ENCODE measurements around the gene HACD1. TPM values are rescaled to one million over a fixed set of nuclear protein-coding genes. Genes with fewer than 3 reads are reported as not detected.

HACD1 gene, protein sequence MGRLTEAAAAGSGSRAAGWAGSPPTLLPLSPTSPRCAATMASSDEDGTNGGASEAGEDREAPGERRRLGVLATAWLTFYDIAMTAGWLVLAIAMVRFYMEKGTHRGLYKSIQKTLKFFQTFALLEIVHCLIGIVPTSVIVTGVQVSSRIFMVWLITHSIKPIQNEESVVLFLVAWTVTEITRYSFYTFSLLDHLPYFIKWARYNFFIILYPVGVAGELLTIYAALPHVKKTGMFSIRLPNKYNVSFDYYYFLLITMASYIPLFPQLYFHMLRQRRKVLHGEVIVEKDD
- total RNA-seq: 1 to 10 TPM; 3.3 to 4.1 TPM

DNA sequence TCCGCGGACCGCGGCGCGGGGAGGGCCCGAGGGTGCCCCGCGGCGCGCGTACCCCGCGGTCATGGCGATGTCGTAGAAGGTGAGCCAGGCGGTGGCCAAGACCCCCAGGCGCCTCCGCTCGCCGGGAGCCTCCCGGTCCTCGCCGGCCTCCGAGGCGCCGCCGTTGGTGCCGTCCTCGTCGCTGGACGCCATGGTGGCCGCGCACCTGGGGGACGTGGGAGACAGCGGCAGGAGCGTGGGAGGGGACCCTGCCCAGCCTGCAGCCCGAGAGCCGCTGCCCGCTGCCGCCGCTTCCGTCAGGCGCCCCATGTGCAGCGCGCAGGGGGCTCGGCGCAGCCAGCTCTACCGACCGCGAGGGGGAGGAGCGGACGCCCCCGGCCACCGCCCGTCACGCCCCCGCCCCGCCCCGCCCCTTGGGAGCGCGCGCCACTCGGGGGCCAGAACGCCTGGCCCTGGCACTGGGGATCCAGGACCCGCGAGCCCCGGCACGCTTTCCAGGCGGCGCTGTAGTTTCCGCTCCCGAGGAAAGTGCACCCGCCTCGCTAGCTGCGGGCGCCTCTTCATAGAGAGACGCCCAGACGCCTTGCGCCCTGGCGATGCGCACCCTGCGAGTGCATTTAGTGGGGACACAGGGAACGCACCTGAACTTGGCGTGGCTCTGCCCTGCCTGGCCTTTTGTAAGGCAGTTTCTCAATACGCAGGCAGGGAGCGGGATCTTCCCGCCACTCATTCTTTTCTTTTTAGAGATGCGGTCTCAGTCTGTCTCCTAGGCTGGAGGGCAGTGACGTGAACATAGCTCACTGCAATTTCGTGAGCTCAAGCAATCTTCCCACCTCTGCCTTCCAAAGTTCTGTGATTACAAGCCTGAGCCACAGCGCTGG is at the start of gene HACD1:
Gene HACD1 (minus strand): TSS at position 344 of the 881 bp plus-strand sequence. CDS start 35 bp downstream, at position 309.
- Mint-ChIP-seq H3K9me3 (no peaks in the 10 kb centered on the region), H3K27ac (peak within 1 kb of the TSS; percentile 45), H3K27me3 (peaks cover 17% of the 10 kb centered on the region), H3K36me3 (no peaks in the 10 kb centered on the region), H3K4me3 (peak within 1 kb of the TSS; percentile 83), H3K4me1 (ENCODE audit: low read depth) (peaks cover 4% of the 10 kb centered on the region)
- POLR2A ChIA-PET: interaction anchor here (0.5 to 1.5 kb wide), 7 partner anchors 26 to 829 kb away, joined by 3 to 6 read pairs (median 3); partner anchors contain the start of genes ST8SIA6 and STAM
- intact Hi-C loops (cut with micrococcal nuclease): loop anchor here (1.0 to 2.0 kb wide), 3 partner anchors 27 to 68 kb away; partner anchors contain the start of gene STAM
- CTCF ChIA-PET: interaction anchor here (0.6 to 1.6 kb wide), 9 partner anchors 8 to 164 kb away, joined by 3 to 8 read pairs (median 3); partner anchors contain the start of gene STAM
- peak; percentile 71 for DNase-seq

- ChIA-PET POLR2A (no interaction called here), CTCF (no interaction called here)
- Mint-ChIP-seq H3K4me3 (no peak overlapping the region), H3K4me1 (ENCODE audit: low read depth) (peaks cover 60% of the 10 kb centered on the region), H3K9me3 (no peaks in the 10 kb centered on the region), H3K36me3 (peaks cover 23% of the 10 kb centered on the region), H3K27ac (no peak overlapping the region), H3K27me3 (no peaks in the 10 kb centered on the region)
- no peak for DNase-seq
- intact Hi-C loops (cut with micrococcal nuclease): no loop called here
These were observed 48.6 kb upstream of the HACD1 start for GRCh38 chr10:17665747-17666146.

DNA sequence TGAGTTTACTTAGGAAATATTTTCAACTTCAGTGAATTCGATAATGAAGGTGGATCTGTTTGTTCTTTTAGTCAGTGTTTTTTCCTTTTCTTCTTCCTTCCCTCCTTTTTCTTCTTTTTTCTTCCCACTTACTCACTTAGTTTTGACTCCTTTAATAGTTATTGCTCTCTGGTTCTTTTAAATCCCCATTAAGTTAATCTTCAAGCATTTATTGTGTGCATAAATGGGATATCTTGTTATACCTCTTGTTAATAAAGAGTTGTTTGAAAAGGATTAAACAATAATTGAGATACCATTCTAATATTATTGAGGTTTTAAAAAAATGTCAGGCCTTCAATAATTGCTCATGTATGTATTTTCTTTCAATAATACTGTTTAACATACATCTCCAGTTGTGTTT is 46.3 kb upstream of the HACD1 start:
- Mint-ChIP-seq H3K4me3 (no peak overlapping the region), H3K9me3 (no peaks in the 10 kb centered on the region), H3K36me3 (peaks cover 24% of the 10 kb centered on the region), H3K27me3 (no peaks in the 10 kb centered on the region), H3K4me1 (ENCODE audit: low read depth) (peaks cover 53% of the 10 kb centered on the region), H3K27ac (no peak overlapping the region)
- intact Hi-C loops (cut with micrococcal nuclease): no loop called here
- no peak for DNase-seq
- POLR2A ChIA-PET: interaction anchor here (1.2 kb wide), 1 partner anchor 20 kb away, joined by 4 read pairs; the partner anchor contains the start of gene STAM
- CTCF ChIA-PET: no interaction called here

- H3K27ac Mint-ChIP-seq: no peak overlapping the region
- H3K4me3 Mint-ChIP-seq: no peak overlapping the region
- CTCF ChIA-PET: interaction anchor here (0.5 to 1.2 kb wide), 2 partner anchors 14 to 76 kb away, joined by 3 read pairs; no protein-coding TSS in a partner anchor
- H3K27me3 Mint-ChIP-seq: no peaks in the 10 kb centered on the region
- peaks cover 52% of the 10 kb centered on the region for H3K4me1 Mint-ChIP-seq (ENCODE audit: low read depth)
- intact Hi-C loops (cut with micrococcal nuclease): no loop called here
- H3K36me3 Mint-ChIP-seq: peaks cover 26% of the 10 kb centered on the region
- H3K9me3 Mint-ChIP-seq: no peaks in the 10 kb centered on the region
- no peak for DNase-seq
- POLR2A ChIA-PET: interaction anchor here (0.6 to 1.2 kb wide), 4 partner anchors 9 to 236 kb away, joined by 3 to 4 read pairs (median 3); partner anchors contain the start of gene STAM
These were observed 45.3 kb upstream of the HACD1 start for GRCh38 chr10:17662193-17663138.

GRCh38 chr10:17661510-17661909 is 44.3 kb upstream of the HACD1 start:
- intact Hi-C loops (cut with micrococcal nuclease): no loop called here
- Mint-ChIP-seq H3K4me3 (no peak overlapping the region), H3K27ac (no peak overlapping the region), H3K36me3 (peaks cover 23% of the 10 kb centered on the region), H3K4me1 (ENCODE audit: low read depth) (peaks cover 58% of the 10 kb centered on the region), H3K9me3 (no peaks in the 10 kb centered on the region), H3K27me3 (no peaks in the 10 kb centered on the region)
- ChIA-PET CTCF (interaction anchor here (1.2 kb wide), 1 partner anchor 13 kb away, joined by 3 read pairs; no protein-coding TSS in a partner anchor), POLR2A (no interaction called here)
- no peak for DNase-seq

GRCh38 chr10:17660921-17661320 is 43.7 kb upstream of the HACD1 start:
- POLR2A ChIA-PET: no interaction called here
- intact Hi-C loops (cut with micrococcal nuclease): no loop called here
- DNase-seq: no peak
- peaks cover 25% of the 10 kb centered on the region for H3K36me3 Mint-ChIP-seq
- H3K4me3 Mint-ChIP-seq: no peak overlapping the region
- H3K4me1 Mint-ChIP-seq (ENCODE audit: low read depth): peaks cover 60% of the 10 kb centered on the region
- CTCF ChIA-PET: no interaction called here
- H3K27ac Mint-ChIP-seq: no peak overlapping the region
- H3K27me3 Mint-ChIP-seq: no peaks in the 10 kb centered on the region
- no peaks in the 10 kb centered on the region for H3K9me3 Mint-ChIP-seq

- Mint-ChIP-seq H3K4me3 (no peak overlapping the region), H3K27me3 (no peaks in the 10 kb centered on the region), H3K4me1 (ENCODE audit: low read depth) (peaks cover 72% of the 10 kb centered on the region), H3K27ac (no peak overlapping the region), H3K36me3 (peaks cover 28% of the 10 kb centered on the region), H3K9me3 (no peaks in the 10 kb centered on the region)
- POLR2A ChIA-PET: no interaction called here
- DNase-seq: no peak
- CTCF ChIA-PET: no interaction called here
- intact Hi-C loops (cut with micrococcal nuclease): no loop called here
These were observed 42.2 kb upstream of the HACD1 start for GRCh38 chr10:17659365-17659764.

GRCh38 chr10:17657103-17657500 is 39.9 kb upstream of the HACD1 start:
- H3K4me3 Mint-ChIP-seq: peak overlapping the region; percentile 2

GRCh38 chr10:17655567-17656146 is 38.5 kb upstream of the HACD1 start:
- peaks cover 11% of the 10 kb centered on the region for H3K9me3 Mint-ChIP-seq
- peak overlapping the region; percentile 53 for H3K27ac Mint-ChIP-seq
- peaks cover 72% of the 10 kb centered on the region for H3K4me1 Mint-ChIP-seq (ENCODE audit: low read depth)
- H3K4me3 Mint-ChIP-seq: peak overlapping the region; percentile 21
- CTCF ChIA-PET: interaction anchor here (1.5 kb wide), 1 partner anchor 8 kb away, joined by 3 read pairs; no protein-coding TSS in a partner anchor
- no peaks in the 10 kb centered on the region for H3K27me3 Mint-ChIP-seq
- peaks cover 37% of the 10 kb centered on the region for H3K36me3 Mint-ChIP-seq
- intact Hi-C loops (cut with micrococcal nuclease): no loop called here
- POLR2A ChIA-PET: no interaction called here
- DNase-seq: no peak

More at GRCh38 chr10:17657103-17657500, 39.9 kb upstream of the HACD1 start:
- DNase-seq: no peak
- CTCF ChIA-PET: interaction anchor here (1.5 kb wide), 1 partner anchor 9 kb away, joined by 3 read pairs; no protein-coding TSS in a partner anchor
- peaks cover 39% of the 10 kb centered on the region for H3K36me3 Mint-ChIP-seq
- H3K27ac Mint-ChIP-seq: peak overlapping the region; percentile 26
- peaks cover 74% of the 10 kb centered on the region for H3K4me1 Mint-ChIP-seq (ENCODE audit: low read depth)
- H3K9me3 Mint-ChIP-seq: peaks cover 11% of the 10 kb centered on the region
- POLR2A ChIA-PET: interaction anchor here (1.1 kb wide), 1 partner anchor 13 kb away, joined by 4 read pairs; no protein-coding TSS in a partner anchor
- H3K27me3 Mint-ChIP-seq: no peaks in the 10 kb centered on the region
- intact Hi-C loops (cut with micrococcal nuclease): no loop called here

GRCh38 chr10:17655009-17655408 is 37.8 kb upstream of the HACD1 start:
- Mint-ChIP-seq H3K27me3 (no peaks in the 10 kb centered on the region), H3K4me1 (ENCODE audit: low read depth) (peaks cover 76% of the 10 kb centered on the region), H3K4me3 (no peak overlapping the region), H3K9me3 (peaks cover 11% of the 10 kb centered on the region), H3K27ac (no peak overlapping the region), H3K36me3 (peaks cover 43% of the 10 kb centered on the region)
- DNase-seq: no peak
- POLR2A ChIA-PET: no interaction called here
- intact Hi-C loops (cut with micrococcal nuclease): no loop called here
- CTCF ChIA-PET: no interaction called here

DNA sequence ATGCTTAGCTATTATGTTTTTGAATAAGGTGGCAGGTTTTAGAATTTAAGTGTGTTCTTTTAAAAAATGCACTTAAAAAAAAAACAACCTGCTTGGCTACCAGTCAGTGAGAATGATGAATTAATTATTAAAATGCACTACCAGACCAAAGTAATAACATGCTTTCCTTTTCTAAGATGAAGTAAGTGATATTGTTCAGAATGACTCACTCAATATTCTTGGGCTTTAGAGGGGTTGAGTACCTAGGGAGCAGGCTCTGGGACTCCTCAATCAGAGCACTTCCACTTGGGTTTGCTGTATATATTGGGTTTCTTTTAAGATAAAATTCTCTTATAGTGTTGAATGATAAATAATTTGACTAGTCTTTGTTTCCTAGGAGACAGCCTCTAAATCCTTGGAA is 35.4 kb upstream of the HACD1 start:
- ChIA-PET POLR2A (interaction anchor here (1.2 kb wide), 1 partner anchor 10 kb away, joined by 3 read pairs; no protein-coding TSS in a partner anchor), CTCF (no interaction called here)
- peaks cover 51% of the 10 kb centered on the region for H3K36me3 Mint-ChIP-seq
- peaks cover 82% of the 10 kb centered on the region for H3K4me1 Mint-ChIP-seq (ENCODE audit: low read depth)
- DNase-seq: no peak
- intact Hi-C loops (cut with micrococcal nuclease): no loop called here
- H3K27ac Mint-ChIP-seq: no peak overlapping the region
- no peak overlapping the region for H3K4me3 Mint-ChIP-seq
- H3K27me3 Mint-ChIP-seq: no peaks in the 10 kb centered on the region
- peaks cover 14% of the 10 kb centered on the region for H3K9me3 Mint-ChIP-seq

All from activated CD4-positive, alpha-beta memory T cell treated with anti-CD3 and anti-CD28 coated beads for 36 hours (primary cell).